Neuronal stem cell (in vitro differentiated cells): ENCODE measurements around the gene ARHGEF25.

Source experiments
- DNase-seq: peaks from one replicate; pipeline ENCODE4 v3.0.0-alpha.2; 2013; ENCODE audit warnings: low spot score
- H2AFZ ChIP-seq: one replicate; pipeline ENCODE4 v1.6.1; 2013; ENCODE audit warnings: mild to moderate bottlenecking, low read length, inconsistent platforms
- H2AK5ac ChIP-seq: 2 replicates; pipeline ENCODE4 v1.6.1; 2013; ENCODE audit warnings: low read depth, mild to moderate bottlenecking, inconsistent platforms, low read length, moderate library complexity, mixed read lengths
- H2BK120ac ChIP-seq: 2 replicates; pipeline ENCODE4 v1.6.1; 2013; ENCODE audit warnings: low read depth, mild to moderate bottlenecking, inconsistent platforms, low read length, moderate library complexity, mixed read lengths
- H2BK12ac ChIP-seq: one replicate; pipeline ENCODE4 v1.6.1; 2013; ENCODE audit warnings: low read length, inconsistent platforms
- H2BK15ac ChIP-seq: 2 replicates; pipeline ENCODE4 v1.6.1; 2013; ENCODE audit warnings: mild to moderate bottlenecking, low read length, inconsistent platforms, mixed read lengths
- H2BK5ac ChIP-seq: one replicate; pipeline ENCODE4 v1.6.1; 2013; ENCODE audit warnings: inconsistent platforms, mild to moderate bottlenecking, low read length, moderate library complexity
- H3K14ac ChIP-seq: one replicate; pipeline ENCODE4 v1.6.1; 2013; ENCODE audit warnings: low read length, inconsistent platforms
- H3K18ac ChIP-seq: 2 replicates; pipeline ENCODE4 v1.6.1; 2013; ENCODE audit warnings: low read length, inconsistent platforms
- H3K23ac ChIP-seq: 2 replicates; pipeline ENCODE4 v1.6.1; 2013; ENCODE audit warnings: low read depth, mild to moderate bottlenecking, mixed read lengths, low read length, inconsistent platforms; ENCODE audit not compliant: poor library complexity
- H3K27ac ChIP-seq: replicated peaks from 3 replicates; pipeline ENCODE4 v1.5.1; 2013; ENCODE audit warnings: low read length, inconsistent platforms
- H3K27me3 ChIP-seq, 3 experiments: 2 replicates each; pipeline ENCODE4 v1.6.1; 2013; ENCODE audit warnings: low read length in 3 of 3, mild to moderate bottlenecking in 2 of 3, inconsistent platforms in 1 of 3, low read depth in 1 of 3, mixed read lengths in 1 of 3, moderate library complexity in 1 of 3; ENCODE audit not compliant: control insufficient read depth in 3 of 3, insufficient read depth in 3 of 3
- H3K36me3 ChIP-seq, 2 donors: replicated peaks in 1 of 2; 2 replicates each; pipeline ENCODE4 v1.6.1; 2013; ENCODE audit warnings: low read length in 2 of 2; ENCODE audit not compliant: control insufficient read depth in 2 of 2, insufficient read depth in 2 of 2
- H3K4ac ChIP-seq: 2 replicates; pipeline ENCODE4 v1.6.1; 2013; ENCODE audit warnings: inconsistent platforms, mild to moderate bottlenecking, low read length, moderate library complexity
- H3K4me1 ChIP-seq, 2 donors: 1 replicate in 1 of 2; 2 replicates in 1 of 2; pipeline ENCODE4 v1.6.1; 2013; ENCODE audit warnings: low read length in 2 of 2, low read depth in 1 of 2; ENCODE audit not compliant: control insufficient read depth in 2 of 2, insufficient read depth in 1 of 2
- H3K4me2 ChIP-seq: one replicate; pipeline ENCODE4 v1.6.1; 2013; ENCODE audit warnings: mild to moderate bottlenecking, low read length, inconsistent platforms; ENCODE audit not compliant: insufficient read depth, poor library complexity, severe bottlenecking
- H3K4me3 ChIP-seq, 2 donors: 2 replicates each; pipeline ENCODE4 v1.5.1; 2013; ENCODE audit warnings: low read length in 2 of 2, mild to moderate bottlenecking in 2 of 2, inconsistent platforms in 1 of 2, moderate library complexity in 1 of 2
- H3K79me1 ChIP-seq: one replicate; pipeline ENCODE4 v1.6.1; 2013; ENCODE audit warnings: low read depth, mild to moderate bottlenecking, inconsistent platforms, low read length, moderate library complexity
- H3K9ac ChIP-seq: one replicate; pipeline ENCODE4 v1.6.1; 2013; ENCODE audit warnings: mild to moderate bottlenecking, low read depth, low read length, inconsistent platforms; ENCODE audit not compliant: poor library complexity
- H3K9me3 ChIP-seq, 2 donors: replicated peaks in 1 of 2; 2 replicates each; pipeline versions ENCODE3 to v1.6.1; 2013; ENCODE audit warnings: low read length in 2 of 2, mild to moderate bottlenecking in 2 of 2, inconsistent platforms in 1 of 2, low read depth in 1 of 2, mixed read lengths in 1 of 2, moderate library complexity in 1 of 2; ENCODE audit not compliant: control insufficient read depth in 2 of 2, insufficient read depth in 1 of 2
- H4K8ac ChIP-seq: one replicate; pipeline ENCODE4 v1.6.1; 2013; ENCODE audit warnings: low read depth, mild to moderate bottlenecking, inconsistent platforms, low read length, moderate library complexity
- H4K91ac ChIP-seq: one replicate; pipeline ENCODE4 v1.6.1; 2013; ENCODE audit warnings: low read length, low read depth, mild to moderate bottlenecking, inconsistent platforms; ENCODE audit not compliant: poor library complexity
- WGBS, 2 donors: extraction: QIAGEN DNeasy Blood & Tissue Kit; methylation state at CpG; one replicate each; pipeline ENCODE4 v1.1.7; 2013; ENCODE audit warnings: missing lambda C conversion rate in 2 of 2, mixed read lengths in 1 of 2; ENCODE audit not compliant: insufficient read length in 2 of 2, insufficient replicate concordance in 1 of 2; ENCODE audit errors: extremely low coverage in 2 of 2; 5-methylcytosine and 5-hydroxymethylcytosine counted together

ARHGEF25 gene

GRCh38 chr12:57609781-57610553 is 1.3 kb upstream of the ARHGEF25 start:
- peaks cover 20 to 51% of the 10 kb centered on the region in 2 donors for H3K36me3 ChIP-seq
- H3K23ac ChIP-seq, result no peak overlapping the region
- peak overlapping the region; percentile 44 for H3K18ac ChIP-seq
- H3K9ac ChIP-seq, result peak overlapping the region; percentile 71
- H2AK5ac ChIP-seq, result peak overlapping the region; percentile 19
- H3K27me3 ChIP-seq, result peaks cover 0 to 5% (median 0%) of the 10 kb centered on the region in 3 experiments
- peak overlapping the region; percentile 81 for H3K4me2 ChIP-seq
- H3K9me3 ChIP-seq, result no peaks in the 10 kb centered on the region
- H3K4me1 ChIP-seq, result peaks cover 14 to 16% of the 10 kb centered on the region in 2 donors
- no peak overlapping the region for H3K14ac ChIP-seq
- no peak overlapping the region for H4K91ac ChIP-seq
- no peak overlapping the region for H3K27ac ChIP-seq
- H3K4ac ChIP-seq, result no peak overlapping the region
- H2BK12ac ChIP-seq, result no peak overlapping the region
- peak overlapping the region; percentile 14 for H2BK15ac ChIP-seq
- H3K79me1 ChIP-seq, result no peaks in the 10 kb centered on the region
- no CpG with 5 or more reads among the region's 34 CpGs for WGBS, 2 donors
- no peak overlapping the region for H4K8ac ChIP-seq
- peak overlapping the region; percentile 97 for H2AFZ ChIP-seq
- no peak overlapping the region for H2BK5ac ChIP-seq
- no peak overlapping the region for H2BK120ac ChIP-seq
- no peak for DNase-seq
- peak overlapping the region in 1 of 2 donors; percentile 76 for H3K4me3 ChIP-seq

- Histone ChIP-seq H3K14ac (no peak overlapping the region), H3K9ac (peak overlapping the region; percentile 71), H2BK5ac (no peak overlapping the region), H3K4ac (no peak overlapping the region), H3K4me1 (peaks cover 10 to 11% of the 10 kb centered on the region in 2 donors), H3K36me3 (peaks cover 22 to 58% of the 10 kb centered on the region in 2 donors), H2AFZ (peak overlapping the region; percentile 97), H4K91ac (no peak overlapping the region), H3K79me1 (no peaks in the 10 kb centered on the region), H2BK15ac (peak overlapping the region; percentile 14), H3K9me3 (no peaks in the 10 kb centered on the region), H3K4me2 (peak overlapping the region; percentile 81), H3K27me3 (peaks cover 0 to 5% (median 0%) of the 10 kb centered on the region in 3 experiments), H2AK5ac (peak overlapping the region; percentile 19), H4K8ac (no peak overlapping the region), H2BK120ac (no peak overlapping the region), H3K27ac (no peak overlapping the region), H2BK12ac (no peak overlapping the region), H3K23ac (no peak overlapping the region), H3K4me3 (peak overlapping the region; percentile 61 to 84), H3K18ac (peak overlapping the region; percentile 44)
- WGBS, 2 donors, result no CpG with 5 or more reads among the region's 29 CpGs
- DNase-seq, result no peak
Measured at GRCh38 chr12:57610554-57611107, 604 bp upstream of the ARHGEF25 start.

- Histone ChIP-seq H3K79me1 (no peaks in the 10 kb centered on the region), H2BK15ac (no peak overlapping the region), H3K4me2 (peak overlapping the region; percentile 81), H3K4me1 (peaks cover 6 to 9% of the 10 kb centered on the region in 2 donors), H2BK12ac (no peak overlapping the region), H2AK5ac (peak overlapping the region; percentile 66), H3K27me3 (peaks cover 0 to 6% (median 0%) of the 10 kb centered on the region in 3 experiments), H4K91ac (no peak overlapping the region), H3K36me3 (peaks cover 28 to 63% of the 10 kb centered on the region in 2 donors), H2AFZ (peak overlapping the region; percentile 97), H3K4ac (no peak overlapping the region), H2BK120ac (no peak overlapping the region), H3K23ac (no peak overlapping the region), H3K9ac (peak overlapping the region; percentile 67), H4K8ac (no peak overlapping the region), H3K27ac (no peak overlapping the region), H3K18ac (peak overlapping the region; percentile 84), H3K14ac (no peak overlapping the region), H3K9me3 (no peaks in the 10 kb centered on the region), H3K4me3 (peak overlapping the region; percentile 61 to 69), H2BK5ac (peak overlapping the region; percentile 84)
- no CpG with 5 or more reads among the region's 23 CpGs for WGBS, 2 donors
- no peak for DNase-seq
Measured at GRCh38 chr12:57611827-57612710, 834 bp downstream of the ARHGEF25 start.
